GM10847 (cell line): ENCODE results near the gene PRG3.

Source experiments
- POLR2A ChIP-seq: IDR thresholded peaks from 2 replicates; pipeline ENCODE4 v1.6.1; 2011; ENCODE audit not compliant: insufficient read length; ENCODE audit errors: extremely low read depth

The PRG3 gene

DNA sequence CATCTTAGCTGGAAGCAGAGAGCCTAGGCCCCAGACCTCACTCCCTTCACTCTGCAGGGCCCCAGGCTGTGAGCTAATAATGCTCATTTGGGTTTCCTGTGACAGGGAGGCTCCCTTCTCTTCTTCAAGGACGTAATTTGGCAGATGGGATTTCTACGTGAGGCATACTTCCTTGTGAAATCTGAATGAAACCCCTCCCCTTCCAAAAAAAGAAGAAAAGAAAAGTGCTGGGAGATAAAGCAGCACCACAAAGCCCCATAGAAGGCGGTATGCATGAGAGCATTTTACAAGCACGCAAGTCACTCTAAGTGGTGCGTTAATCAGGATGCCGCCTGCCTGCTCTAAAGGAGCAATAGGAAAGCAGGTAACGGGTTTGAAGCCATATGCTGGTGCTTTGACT, 37.1 kb downstream of the PRG3 start:
- no peak for TF ChIP-seq POLR2A

DNA sequence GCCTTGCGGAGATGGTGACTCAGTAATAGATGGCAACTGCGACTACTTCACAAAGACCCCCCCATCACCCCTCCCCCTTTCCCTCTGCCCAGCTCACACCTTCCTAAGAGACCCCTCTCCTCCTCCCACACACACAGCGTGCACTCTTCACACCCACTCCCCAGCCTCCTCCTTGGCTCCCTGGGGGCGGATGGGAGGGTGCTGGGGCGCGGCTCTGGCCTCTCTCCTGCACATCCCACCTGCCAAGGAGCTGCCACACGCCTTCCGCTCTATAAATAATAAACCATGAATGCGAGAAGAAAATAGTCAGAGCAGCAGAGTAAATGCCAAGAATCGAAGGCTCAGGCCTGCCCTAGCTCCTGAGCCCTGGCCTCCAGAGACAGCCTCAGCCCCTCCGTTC, 38.2 kb downstream of the PRG3 start:
- TF ChIP-seq POLR2A = no peak

DNA sequence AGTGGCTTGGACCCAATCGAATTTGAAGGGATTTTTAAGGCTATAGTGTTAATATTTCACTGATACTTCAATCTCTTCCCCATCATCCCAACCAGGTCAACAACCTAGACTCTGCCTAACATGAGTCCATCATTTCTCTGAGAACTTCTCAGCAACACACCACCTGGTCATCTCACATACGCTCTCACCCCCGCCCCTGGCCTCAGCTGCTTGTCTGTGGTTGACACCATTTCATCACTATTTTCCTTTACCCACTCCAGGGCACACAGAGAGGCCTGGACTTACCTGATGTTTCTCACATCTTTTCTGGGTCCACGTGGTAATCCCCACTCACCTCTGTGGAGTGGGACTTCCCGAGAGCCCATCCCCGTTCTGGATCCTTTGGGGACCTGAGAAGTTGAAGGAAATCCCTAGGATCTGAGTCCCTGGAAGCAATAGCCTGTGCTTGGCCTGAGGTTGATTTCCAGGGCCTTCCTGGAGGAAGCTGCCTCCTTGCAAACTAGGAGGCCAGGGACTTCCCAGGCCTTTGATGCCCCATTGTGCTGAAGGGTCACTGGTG, 39.6 kb downstream of the PRG3 start:
- TF ChIP-seq POLR2A = no peak

DNA sequence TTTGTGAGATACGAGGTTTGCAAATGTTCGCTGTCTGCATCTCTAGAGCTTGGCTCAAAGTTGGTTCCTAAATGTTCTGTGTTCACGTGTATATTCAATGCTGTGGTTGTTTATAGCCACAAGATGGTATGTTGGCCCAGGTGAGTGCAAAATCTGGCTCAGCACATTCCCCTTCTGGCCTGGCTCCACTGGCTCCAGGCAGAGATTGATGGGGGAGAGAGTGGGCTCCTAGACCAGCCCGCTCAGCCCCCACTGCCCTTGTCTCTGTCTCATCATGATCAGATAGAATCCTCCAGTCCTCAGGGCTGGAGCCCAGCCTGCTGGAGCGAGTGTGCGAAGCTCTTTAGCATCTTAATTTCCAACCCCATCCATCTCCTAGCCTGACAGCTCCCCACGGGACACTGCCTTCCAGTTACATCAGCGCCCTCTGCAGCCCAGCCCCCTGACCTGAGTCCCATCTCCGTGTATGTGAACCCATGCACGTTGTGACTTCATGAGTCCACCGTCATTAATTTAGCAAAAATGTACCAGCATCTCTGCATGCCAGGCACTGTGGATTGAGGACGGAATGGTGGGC, 40.8 kb downstream of the PRG3 start:
- no peak for TF ChIP-seq POLR2A

DNA sequence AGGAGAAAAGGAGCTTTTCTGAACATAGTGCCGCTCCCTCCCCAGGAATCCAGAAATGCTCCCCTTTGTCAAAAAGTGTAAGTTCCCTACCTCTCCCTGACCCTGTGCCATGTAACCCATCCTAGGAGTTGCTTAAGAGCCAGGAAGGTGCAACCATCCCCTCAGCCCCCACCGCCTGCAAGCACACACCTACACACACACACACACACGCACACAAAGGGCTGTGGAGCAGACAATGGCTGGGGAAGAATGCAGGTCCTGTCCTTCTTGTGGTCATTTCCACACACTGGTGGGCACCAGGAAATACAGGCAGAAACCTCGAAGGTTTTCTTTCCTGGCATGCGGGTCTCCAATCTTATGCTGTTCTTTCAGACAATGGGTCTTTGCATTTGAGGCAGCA, 41.6 kb downstream of the PRG3 start:
- no peak for TF ChIP-seq POLR2A

DNA sequence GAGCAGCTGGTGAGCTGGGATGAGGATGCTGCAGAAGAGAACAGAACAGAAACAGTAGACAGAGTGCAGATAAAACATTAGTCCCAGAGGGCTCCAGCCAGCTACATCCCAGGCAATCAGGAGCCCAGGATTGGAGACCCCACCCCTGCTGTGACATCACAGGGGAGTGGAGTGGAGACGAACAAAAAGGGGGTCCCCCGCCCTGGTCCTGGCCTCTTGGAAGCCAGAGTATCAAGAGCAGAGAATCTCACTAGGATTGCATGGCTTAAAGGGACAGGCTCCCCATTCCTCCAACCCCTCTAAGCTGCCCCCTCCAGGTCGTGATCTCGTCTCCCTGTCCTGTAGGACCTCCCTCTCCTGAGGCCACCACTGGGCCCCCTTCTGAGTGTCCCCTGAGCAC, 42.8 kb downstream of the PRG3 start, which contains the start of gene P2RX3:
P2RX3 (plus strand) TSS at position 211 of the 400 bp plus-strand sequence. CDS start 199 bp downstream, outside the sequence.
- no peak for TF ChIP-seq POLR2A

DNA sequence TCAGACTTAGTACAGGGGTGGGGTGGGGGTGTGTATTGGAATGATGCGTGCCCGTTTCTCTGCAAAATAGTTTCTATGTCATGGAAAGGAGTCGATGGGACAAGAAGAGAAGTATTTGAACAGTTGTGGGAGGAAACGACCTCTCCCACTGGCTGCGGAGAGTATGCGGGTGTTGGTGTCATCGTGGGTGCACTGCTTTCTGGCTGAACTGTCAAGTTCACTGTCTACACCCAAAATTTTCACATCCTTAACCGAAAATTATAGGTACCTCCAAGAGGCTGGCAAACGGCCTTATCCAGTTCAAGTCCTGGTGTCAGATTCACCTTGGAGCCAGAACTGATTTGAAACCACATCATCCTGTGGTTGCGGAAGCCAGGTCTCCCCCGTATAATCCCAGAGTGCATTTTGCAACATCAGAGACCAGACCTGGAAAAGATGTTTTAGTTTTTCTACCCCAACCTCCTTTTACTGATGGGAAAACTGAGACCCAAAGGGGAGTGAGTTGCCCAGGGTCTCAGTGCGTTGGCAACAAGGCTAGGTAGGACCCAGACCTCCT, 44.8 kb downstream of the PRG3 start:
- TF ChIP-seq POLR2A = no peak

DNA sequence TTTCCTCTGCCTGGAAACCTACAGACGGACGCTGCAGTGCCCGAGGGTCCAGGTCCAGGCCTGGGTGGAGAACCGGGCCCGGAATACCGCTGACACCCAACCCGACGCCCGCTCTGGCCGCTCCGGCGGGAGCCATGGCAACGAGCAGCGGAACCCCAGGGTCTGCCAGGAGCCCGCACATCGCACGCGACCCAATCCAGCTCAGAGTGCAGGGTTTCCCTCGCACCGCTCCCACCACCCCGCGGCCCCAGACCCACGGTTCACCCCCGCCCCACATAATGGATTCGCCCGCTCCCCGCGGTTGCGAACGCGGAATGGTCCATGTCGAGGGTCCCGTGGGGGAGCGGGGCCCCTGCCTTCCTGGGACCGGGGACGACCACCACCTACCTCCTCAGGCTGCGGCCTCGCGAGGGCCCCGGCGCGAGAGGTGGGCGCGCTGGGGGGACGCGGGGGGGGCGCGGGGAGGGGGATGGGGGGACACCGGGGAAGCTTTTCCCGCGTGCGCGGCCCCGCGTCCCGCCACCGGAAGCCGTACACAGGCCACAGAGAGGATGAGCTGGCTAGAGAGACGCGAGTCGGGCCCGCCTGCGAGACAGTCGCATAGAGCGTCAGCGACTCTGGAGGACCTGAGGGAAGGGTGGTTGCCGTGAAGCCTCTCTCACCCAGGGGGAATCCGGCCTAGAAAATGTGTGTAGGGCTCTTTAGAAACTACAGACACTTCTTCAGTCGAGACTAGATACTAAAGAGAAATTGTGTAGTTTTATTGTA, 45.4 kb downstream of the PRG3 start, which contains the start of gene SSRP1:
SSRP1 (minus strand) TSS at position 550 of the 768 bp plus-strand sequence. CDS start 771 bp downstream, outside the sequence.
- TF ChIP-seq POLR2A = peak; percentile 66

DNA sequence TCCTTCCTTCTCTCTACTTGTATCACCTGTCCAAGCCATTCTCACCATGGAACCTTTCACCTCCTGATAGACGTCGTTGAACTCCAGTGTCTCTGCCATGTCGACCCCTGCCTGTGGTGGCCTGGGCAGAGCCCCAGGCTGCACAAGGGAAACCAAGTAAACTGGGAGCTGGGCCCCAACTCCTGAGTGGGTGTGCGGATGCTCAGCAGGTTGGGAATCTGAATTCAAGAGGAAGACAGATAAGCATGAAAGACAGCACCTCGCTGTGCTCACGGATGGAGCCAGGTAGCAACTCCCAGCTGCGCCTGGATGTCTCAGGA, 46.0 kb downstream of the PRG3 start:
- no peak for TF ChIP-seq POLR2A

DNA sequence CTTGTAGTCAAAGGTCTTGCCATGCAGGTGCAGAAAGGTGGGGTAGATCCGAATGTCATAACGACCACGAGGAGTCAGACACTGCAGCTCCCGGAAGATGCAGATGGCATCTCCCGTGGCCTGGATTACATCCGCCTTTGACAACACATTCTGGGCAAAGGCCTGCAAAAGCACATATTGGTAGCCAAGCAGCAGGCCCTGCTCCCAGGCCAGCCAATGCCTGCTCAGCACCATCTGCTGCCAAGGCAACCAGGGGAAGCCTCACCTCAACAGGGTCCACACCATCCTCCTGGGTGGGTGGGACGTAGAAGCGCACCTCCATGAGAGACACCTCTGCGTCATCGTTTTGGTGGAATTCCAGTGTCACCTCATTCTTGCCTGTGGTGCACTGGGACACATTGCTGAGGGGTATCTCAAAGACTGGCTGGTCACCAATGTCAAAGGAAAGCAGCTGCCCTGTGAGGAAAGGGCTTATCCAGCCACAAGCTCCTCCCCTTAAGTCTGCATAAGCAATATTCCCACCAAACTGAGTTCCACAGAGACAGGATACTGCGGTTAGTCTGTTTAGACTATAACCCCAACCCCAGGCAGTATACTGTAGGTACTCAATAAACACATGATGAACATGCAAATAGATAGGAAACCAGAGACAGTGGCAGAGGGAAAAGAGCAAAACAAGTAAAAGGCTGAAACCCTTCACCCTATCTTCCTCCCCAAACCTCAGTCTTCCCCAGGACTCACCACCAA, 48.1 kb downstream of the PRG3 start:
- no peak for TF ChIP-seq POLR2A

DNA sequence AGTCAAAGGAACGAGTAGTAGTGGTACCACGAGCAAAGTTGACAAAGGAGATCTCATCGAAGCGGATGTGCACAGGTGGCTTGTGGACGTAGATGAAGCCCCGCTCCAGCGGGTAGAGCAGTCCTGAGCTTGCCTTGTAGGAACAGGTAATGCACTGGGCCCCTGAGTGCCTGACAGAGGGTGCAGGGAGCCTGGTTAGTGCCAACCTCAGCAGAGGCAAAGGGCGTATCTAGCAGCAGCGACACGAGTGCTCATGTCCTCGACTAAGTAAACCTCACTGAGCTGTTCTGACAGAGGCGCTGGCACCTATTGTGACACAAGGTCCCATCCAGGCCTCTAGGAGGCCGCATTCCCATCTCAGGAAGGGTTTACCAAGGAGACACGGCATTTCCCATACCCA, 49.2 kb downstream of the PRG3 start:
- TF ChIP-seq POLR2A = no peak

DNA sequence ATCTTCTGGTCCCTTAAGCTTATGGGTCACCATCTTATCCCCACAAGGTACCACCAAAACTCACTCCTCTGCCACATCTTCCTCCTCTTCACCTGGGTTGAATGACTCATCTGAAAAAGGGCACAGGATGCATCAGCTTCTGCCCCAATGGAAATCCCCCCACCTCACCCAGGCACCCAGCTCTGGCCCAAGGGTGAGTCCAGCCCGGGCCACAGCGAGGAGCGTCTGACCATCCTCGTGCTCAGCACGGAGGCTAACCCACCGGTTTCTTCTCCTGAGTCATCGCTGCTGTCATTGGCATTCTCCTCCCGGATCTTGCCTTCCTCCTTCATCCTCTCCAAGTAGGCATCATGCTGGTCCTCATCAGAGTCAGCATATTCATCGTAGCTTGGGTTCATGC, 50.9 kb downstream of the PRG3 start:
- TF ChIP-seq POLR2A = no peak

DNA sequence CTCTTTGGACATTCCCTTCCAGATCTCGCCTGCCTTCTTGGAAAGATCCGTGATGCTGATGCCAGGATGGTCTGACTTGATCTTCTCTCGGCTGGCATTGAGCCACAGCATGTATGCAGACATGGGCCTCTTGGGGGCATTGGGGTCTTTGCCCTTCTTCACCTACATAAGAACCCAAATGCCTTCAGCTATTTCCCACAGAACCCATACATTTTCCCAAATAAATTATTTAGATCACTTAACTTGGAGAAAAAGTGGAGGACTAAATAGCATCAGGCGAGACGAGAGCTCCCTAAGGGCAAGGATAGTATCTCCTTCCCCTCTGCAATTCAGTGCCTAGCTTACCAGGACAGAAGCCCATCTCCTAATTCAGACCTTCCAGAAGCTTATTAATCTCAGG, 53.2 kb downstream of the PRG3 start:
- no peak for TF ChIP-seq POLR2A
